ENCODE measurements around the gene PRR7.

GRCh38 chr5:177468685-177469628 lies 22.3 kb downstream of the PRR7 start:
- TF ChIP-seq CTCF (IDR thresholded peaks at IDR 0.05; ENCODE audit: poor library complexity) (no peak), EZH2phosphoT487 (IDR thresholded peaks at IDR 0.05; ENCODE audit: low read depth, severe bottlenecking, unreplicated experiment) (no peak)

Measured in hepatocyte (in vitro differentiated cells).